HG02610 (cell line): ENCODE measurements around the gene MYRIP.
"Not testable (repeated sequence)": the region's sequence is repeated elsewhere in the genome, so short reads cannot be mapped to it uniquely, and the experiment has no call there.

ENCODE experiments used
- ATAC-seq: cut with Tn5 transposase; IDR thresholded peaks from one replicate; pipeline ENCODE4 v1.9.1; 2021; ENCODE audit warnings: mild to moderate bottlenecking, moderate library complexity; ENCODE audit not compliant: unreplicated experiment

MYRIP gene

GRCh38 chr3:40258555-40258954 lies 449.1 kb downstream of the MYRIP start:
- no peak for ATAC-seq

DNA sequence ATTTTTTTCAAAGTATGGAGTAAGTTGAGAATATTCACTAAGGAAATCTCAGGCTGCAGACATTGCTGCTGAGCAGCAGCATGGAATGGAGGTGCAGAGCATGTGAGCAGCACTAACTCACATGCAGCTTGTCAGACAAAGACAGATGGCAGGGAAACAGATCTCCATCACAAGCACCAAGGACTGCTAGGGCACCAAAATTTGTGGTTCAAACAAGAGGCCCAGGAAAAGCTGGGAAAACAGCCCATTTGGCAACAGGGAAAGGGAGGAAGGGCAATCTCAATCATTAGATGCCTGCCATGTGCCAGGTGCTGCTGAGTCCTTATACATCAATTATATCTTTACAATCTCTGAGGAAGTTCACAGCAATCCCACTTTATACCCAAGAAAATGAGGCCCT lies 452.9 kb downstream of the MYRIP start:
- no peak for ATAC-seq

DNA sequence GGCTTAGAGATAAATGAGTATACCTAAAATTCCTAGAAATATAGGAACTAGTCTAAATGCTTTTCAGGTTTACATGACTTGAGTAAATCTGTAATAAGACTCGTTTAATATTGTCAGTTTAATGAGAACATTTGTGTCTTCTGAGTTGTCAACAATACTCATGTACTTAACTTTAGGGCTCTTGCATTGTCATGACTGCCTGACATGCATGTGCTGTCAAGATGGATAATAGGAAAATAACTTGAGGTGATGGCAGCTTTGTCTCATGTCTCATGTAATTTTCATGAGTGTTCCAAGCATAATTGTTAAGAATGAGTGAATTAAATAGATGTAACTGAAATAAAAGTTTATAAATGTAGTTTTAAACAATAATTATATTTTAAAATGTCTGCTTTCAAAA lies 455.0 kb downstream of the MYRIP start:
- no peak for ATAC-seq

GRCh38 chr3:40265181-40265580 lies 455.8 kb downstream of the MYRIP start:
- ATAC-seq = no peak

DNA sequence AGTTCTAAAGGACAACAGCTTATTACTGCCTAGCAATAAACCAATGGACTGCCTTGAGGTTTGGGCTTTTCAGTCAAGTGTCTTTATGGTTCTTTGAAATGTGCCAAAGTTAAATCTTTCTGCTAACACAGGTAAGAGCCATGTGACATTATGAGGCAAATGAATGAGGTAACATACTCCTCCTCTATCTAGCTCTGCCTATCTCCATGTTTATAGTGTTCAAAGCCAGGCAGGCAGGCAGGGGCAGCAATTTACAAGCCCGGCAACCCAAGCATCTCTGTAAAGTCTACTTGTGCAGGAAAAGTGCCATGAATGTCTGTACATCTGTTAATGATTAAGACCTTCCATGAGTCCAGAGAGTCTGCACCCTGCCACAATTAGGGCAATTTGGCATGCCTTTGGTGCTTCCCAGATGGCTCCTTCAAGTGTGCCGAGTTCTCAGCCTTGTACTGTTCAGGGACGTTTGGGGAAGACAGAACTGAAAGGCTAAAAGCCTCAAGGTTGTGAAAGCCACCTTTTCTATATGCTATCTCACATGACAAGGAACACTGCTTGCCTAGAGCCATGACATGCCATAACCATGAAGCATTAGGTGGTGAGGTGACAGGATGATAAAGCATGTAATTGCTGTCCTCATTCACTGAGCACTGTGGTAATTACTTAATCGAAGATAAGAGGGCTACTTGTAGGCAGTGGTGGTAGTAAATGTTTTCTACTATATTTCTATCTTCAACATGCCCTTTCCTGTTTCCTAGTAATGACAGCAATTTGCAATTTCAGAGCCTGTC lies 458.7 kb downstream of the MYRIP start:
- no peak for ATAC-seq

DNA sequence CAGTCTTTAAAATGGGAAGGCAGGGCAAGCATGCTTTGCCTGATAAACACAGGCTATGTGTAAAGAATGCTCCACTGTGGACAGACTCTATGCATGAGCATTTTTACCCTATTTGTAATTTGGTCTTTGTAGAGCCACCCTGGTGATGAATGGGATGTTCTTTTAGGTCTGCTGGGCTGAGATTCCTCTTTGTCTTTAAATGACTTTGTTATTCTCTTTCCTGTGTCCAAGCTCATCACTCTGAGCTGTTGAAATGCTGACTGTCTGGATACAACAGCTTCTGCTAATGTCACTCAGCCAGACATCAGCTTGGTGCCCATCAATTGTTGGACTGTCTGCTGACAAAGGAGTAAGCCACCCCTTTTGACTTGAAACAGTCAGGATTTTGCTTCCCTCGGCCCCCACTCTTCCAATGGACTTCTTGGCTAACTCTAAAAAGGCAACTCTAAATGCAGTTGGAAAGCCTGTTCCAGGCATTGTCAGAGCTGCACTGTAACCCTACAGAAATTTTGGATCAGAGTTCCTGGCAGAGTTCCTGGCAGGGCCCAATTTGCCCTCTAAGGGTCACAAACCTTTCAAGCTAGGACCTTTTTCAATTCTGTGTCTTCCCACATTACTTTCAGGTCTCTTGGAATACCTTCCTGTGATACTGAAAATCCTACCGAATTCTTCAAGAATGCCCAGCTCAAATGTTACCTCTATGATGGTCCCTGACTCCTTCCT lies 459.6 kb downstream of the MYRIP start:
- ATAC-seq = no peak

DNA sequence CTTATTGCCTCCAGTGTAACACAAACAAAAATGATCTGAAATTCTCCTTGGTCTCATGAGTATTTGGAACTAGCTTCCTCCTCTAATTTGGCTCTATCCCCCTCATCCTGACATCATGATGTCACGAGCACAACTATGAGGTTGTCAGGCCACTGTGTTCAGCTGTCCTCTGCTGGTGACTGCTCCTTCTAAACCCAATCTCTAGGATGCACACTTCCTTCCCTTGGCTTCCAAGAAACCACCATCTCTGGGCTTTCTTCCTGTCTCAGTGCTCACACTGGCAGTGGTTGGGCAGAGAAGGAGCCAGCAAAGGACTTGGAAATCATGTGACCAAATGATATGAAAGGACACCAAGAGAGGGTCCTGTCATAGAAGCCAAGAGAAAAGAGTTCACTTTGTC lies 469.4 kb downstream of the MYRIP start:
- ATAC-seq = no peak

DNA sequence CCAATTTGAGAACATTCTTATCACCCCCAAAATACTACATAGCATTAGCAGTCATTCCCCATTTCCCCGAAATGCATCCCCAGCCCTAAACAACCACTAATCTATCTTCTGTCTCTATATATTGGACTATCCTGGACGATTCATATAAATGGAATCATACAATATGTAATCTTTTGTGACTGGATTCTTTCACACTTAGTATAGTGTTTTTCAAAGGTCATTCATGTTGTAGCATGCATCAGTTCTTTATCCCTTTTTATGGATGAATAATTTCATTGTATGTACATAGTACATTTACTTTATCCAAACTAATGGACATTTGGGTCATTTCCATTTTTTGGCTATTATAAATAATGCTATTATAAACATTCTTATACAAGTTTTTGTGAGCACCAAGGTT lies 472.6 kb downstream of the MYRIP start:
- no peak for ATAC-seq

DNA sequence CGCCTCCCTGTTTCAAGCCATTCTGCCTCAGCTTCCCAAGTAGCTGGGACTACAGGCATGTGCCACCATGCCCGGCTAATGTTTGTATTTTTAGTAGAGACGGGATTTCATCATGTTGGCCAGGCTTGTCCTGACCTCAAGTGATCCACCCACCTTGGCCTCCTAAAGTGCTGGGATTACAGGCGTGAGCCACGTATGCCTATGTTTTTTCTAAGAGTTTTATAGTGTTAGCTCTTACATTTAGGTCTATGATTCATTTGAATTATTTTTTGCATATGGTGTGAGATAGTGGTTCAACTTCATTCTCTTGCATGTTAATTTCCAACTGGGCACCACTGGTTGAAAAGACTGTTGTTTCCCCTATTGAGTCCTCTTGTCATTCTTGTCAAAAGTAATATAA lies 473.6 kb downstream of the MYRIP start:
- not testable (repeated sequence) for ATAC-seq

GRCh38 chr3:40287248-40287647 lies 477.8 kb downstream of the MYRIP start:
- ATAC-seq = no peak

GRCh38 chr3:40290396-40290795 lies 481.0 kb downstream of the MYRIP start:
- no peak for ATAC-seq

- ATAC-seq = no peak
Measured at GRCh38 chr3:40291471-40291870, 482.1 kb downstream of the MYRIP start.

- no peak for ATAC-seq
Measured at GRCh38 chr3:40292637-40293349, 483.4 kb downstream of the MYRIP start.

- ATAC-seq = no peak
Measured at GRCh38 chr3:40294434-40294833, 485.0 kb downstream of the MYRIP start.

DNA sequence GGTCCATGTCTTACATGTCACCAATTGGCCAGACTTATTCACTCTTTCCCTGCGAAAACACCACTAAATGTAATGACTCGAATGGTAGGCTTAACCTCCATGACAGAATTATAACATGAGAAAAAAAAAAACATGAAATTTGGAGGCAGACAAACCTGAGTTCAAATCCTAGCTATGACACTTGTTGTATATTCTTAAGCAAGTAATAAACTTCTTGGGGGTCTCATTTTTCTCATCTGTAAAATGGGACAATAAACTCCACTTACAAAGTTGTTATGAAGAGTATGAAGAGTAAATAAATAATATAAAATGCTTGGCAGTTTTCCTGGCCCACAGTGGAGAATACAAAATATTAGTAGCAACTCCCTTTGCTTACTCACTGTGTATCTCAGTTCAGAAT lies 488.7 kb downstream of the MYRIP start:
- ATAC-seq = no peak

DNA sequence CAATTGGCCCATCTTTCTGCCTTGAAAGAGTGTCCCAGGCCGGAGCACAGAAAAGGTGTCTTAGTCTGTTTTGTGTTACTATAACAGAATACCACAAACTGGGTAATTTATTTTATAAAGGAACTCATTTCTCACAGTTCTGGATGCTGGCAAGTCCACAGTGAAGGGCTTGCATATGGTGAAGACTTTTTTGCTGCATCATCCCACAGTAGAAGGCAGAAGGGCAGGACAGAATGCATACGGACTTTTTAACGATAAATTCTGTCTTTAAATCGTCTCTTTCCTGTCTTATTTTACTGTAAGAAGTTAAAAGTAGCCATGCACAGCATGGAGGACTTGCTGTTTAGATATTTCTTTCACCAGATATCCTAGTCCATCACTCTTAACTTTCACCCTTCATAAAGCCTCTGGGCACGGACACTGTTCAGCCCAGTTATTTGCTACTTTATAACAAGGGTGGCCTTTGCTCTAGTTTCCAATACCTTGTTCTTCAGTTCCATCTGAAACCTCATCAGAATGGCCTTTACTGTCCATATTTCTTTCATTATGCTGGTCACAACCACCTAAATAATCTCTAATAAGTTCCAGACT lies 489.8 kb downstream of the MYRIP start:
- ATAC-seq = no peak

GRCh38 chr3:40299721-40300335 lies 490.4 kb downstream of the MYRIP start:
- ATAC-seq = no peak

GRCh38 chr3:40302784-40303183 lies 493.4 kb downstream of the MYRIP start:
- no peak for ATAC-seq

GRCh38 chr3:40304352-40304751 lies 494.9 kb downstream of the MYRIP start:
- no peak for ATAC-seq

- ATAC-seq = no peak
Measured at GRCh38 chr3:40306336-40306735, 496.9 kb downstream of the MYRIP start.

DNA sequence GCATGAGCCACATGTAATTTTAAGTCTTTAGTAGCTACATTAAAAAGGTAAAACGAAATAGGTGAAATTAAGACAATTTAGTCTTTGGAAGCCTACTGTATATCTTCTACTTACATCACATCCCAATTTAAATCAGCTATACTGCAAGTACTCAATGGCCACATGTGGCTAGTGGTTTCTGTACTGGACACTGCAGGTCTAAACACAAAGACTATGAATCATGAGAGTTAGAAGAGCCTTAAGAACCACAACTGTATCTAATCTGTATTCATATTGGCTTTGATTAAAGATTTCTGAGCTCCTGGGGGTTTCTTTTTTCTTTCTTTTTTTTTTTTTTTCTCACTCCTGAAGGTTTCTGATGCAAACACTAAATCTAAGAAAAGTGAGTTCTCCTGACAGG lies 497.8 kb downstream of the MYRIP start:
- ATAC-seq = no peak
